Prostate gland (tissue), 2 donors: ENCODE measurements around the gene GRIK3.

Source experiments
- POLR2A ChIP-seq: fragments of 450-650 bp; IDR thresholded peaks from one replicate; pipeline ENCODE4 v1.6.1; 2016; ENCODE audit warnings: antibody characterized with exemption, mild to moderate bottlenecking
- POLR2AphosphoS5 ChIP-seq: sonication (generic); formaldehyde crosslinking; IDR thresholded peaks from one replicate; pipeline ENCODE4 v1.6.1; 2017; ENCODE audit warnings: antibody characterized with exemption
- TF ChIP-seq, protein P1 (sequence below), 4 experiments: fragments of 200-600 bp in 2 of 4; fragments of 450-650 bp in 2 of 4; sonication (generic) in 2 of 4; IDR thresholded peaks; 1 replicate in 3 of 4; 2 replicates in 1 of 4; pipeline ENCODE4 v1.5.1; 2016 to 2019; ENCODE audit warnings: antibody characterized with exemption in 4 of 4, mild to moderate bottlenecking in 2 of 4, moderate library complexity in 2 of 4

DNA sequence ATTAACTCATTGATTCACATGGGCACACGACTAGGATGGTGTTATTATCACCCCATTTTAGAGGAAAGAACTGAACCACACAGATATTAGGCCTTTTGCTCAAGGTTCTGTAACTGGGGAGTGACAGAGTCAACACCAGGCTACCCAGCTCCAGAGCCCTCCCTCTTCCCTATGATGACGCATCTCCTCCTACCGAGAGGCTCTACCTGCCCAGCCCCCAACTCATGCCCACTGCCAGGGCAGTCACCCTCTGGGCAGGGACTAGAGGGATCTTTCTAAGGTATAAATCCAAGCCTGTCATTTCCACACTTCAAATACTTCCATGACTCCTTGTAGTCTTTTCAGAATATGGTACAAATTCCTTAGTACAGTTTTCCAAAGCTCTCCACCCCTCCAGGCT, 171.3 kb downstream of the GRIK3 start:
- TF ChIP-seq POLR2AphosphoS5 = no peak
- TF ChIP-seq POLR2A = no peak
- TF ChIP-seq, protein P1, sequence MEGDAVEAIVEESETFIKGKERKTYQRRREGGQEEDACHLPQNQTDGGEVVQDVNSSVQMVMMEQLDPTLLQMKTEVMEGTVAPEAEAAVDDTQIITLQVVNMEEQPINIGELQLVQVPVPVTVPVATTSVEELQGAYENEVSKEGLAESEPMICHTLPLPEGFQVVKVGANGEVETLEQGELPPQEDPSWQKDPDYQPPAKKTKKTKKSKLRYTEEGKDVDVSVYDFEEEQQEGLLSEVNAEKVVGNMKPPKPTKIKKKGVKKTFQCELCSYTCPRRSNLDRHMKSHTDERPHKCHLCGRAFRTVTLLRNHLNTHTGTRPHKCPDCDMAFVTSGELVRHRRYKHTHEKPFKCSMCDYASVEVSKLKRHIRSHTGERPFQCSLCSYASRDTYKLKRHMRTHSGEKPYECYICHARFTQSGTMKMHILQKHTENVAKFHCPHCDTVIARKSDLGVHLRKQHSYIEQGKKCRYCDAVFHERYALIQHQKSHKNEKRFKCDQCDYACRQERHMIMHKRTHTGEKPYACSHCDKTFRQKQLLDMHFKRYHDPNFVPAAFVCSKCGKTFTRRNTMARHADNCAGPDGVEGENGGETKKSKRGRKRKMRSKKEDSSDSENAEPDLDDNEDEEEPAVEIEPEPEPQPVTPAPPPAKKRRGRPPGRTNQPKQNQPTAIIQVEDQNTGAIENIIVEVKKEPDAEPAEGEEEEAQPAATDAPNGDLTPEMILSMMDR (IDR thresholded peaks at IDR 0.05) = no peak
